Activated T-helper 1 cell treated with anti-CD3 and anti-CD28 coated beads, Interleukin-2, amount 50 U/mL, for 16 hours (primary cell): ENCODE results near the gene DERL3.

Experiments
- DNase-seq, 2 donors: peaks; one replicate each; pipeline ENCODE4 v3.0.0-alpha.2; 2020; ENCODE audit warnings: low read depth in 1 of 2, low spot score in 1 of 2

DERL3 gene

DNA sequence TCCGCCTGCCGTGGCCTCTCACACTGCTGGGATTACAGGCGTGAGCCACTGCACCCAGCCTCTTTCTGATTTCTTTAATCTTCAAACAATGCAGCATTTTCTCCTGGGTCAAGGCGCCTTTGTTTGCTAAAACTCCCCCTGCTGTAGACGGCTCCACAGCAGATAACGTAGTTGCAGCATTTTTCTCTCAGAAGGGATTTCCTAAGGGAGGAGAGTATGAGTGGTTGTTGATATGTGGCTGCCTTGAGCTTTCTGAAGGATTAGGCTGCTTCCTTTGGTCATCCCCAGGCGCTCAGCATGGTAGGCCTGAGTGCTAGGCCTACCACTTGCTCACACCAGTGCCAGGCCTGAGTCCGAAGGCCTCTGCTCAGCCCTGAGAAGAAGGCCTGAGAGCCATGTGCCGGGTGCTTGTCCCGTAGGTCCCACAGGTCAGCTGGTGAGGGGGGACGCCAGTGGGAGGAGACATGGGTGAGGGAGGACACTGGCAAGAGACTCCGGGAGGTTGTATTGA is 34.0 kb downstream of the DERL3 start:
- no peak for DNase-seq

DNA sequence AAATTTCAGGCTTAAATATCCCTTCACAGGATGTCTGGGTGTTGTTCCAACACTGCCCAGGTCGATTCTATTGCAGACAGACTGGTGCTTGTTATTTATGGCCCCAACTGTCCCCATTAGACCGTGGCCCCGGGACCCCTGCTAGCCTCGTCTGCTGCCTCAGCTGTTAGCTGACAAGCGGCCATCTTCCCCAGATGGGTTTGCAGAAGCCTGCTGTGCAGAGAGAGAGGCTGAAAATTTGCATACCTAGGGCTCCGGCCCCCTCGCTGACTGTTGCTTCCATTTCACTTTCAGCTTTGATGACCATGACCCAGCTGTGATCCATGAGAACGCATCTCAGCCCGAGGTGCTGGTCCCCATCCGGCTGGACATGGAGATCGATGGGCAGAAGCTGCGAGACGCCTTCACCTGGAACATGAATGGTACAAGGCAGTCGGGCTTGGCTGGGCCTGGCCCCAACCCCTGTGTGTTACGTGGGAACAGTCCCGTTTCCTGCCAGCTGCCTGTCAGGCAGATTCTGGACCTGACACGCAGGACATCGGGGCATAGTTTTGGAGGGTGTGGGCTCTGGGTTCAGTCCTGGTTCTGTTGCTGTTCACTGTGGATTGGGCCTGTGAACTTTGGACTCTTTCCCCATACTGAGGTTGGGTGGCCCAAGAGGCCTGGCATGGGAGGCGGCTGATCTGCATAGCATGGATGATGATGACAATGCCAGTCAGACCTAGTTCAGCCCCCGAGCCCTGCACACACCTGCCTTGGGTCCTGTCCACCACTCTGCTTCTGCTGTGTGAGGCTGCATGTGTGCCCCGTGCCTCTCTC is 35.6 kb downstream of the DERL3 start:
- DNase-seq = no peak

DNA sequence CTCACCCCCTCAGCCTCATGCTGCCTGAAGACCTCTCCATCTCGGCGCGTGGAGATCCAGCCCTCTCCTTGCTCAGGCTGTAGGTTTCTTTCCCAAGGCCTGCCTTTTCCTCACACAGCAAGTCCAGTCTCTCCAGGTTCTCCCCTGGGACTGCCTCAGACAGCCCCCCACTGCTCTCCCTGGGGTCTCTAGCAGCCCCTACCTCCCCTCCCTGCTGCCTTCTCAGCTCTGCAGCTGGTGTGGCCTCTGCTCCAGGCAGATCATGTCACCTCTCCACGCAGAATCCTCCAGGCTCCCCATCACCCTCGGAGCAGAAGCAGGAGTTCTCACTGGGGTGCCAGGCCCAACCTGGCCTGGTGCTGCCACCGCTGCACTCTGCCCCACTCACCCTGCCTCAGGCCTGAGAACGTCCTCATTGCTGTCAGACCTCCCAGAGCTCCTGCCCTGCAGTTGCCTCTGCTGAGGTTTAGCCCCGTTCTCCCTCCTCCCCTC is 36.9 kb downstream of the DERL3 start:
- no peak for DNase-seq

DNA sequence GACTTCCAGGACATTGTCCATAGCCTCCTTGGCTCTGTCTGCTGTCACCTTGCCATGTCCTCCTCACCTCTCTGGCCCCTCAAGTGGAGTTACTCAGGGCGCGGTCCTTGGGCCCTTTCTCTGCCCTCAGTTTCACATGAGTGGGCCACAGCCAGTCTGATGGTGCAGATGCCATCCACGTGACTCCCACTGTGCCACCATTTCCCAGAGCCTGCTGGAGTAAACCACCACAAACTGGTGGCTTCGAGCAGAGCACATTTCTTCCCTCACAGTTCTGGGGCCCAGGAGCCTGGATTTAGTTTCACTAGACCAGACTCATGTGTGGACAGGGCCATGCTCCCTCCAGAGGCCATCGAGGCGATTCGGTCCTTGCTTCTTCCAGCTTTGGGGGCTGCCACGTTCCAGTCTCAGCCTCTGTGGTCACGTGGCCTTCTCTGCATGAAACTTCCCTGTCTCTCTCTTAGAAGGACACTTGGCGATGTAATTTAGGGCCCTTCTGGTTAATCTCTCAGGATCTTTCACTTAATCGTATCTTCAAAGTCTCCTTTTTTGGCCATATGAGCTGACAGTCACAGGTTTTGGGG is 37.5 kb downstream of the DERL3 start:
- DNase-seq = no peak

DNA sequence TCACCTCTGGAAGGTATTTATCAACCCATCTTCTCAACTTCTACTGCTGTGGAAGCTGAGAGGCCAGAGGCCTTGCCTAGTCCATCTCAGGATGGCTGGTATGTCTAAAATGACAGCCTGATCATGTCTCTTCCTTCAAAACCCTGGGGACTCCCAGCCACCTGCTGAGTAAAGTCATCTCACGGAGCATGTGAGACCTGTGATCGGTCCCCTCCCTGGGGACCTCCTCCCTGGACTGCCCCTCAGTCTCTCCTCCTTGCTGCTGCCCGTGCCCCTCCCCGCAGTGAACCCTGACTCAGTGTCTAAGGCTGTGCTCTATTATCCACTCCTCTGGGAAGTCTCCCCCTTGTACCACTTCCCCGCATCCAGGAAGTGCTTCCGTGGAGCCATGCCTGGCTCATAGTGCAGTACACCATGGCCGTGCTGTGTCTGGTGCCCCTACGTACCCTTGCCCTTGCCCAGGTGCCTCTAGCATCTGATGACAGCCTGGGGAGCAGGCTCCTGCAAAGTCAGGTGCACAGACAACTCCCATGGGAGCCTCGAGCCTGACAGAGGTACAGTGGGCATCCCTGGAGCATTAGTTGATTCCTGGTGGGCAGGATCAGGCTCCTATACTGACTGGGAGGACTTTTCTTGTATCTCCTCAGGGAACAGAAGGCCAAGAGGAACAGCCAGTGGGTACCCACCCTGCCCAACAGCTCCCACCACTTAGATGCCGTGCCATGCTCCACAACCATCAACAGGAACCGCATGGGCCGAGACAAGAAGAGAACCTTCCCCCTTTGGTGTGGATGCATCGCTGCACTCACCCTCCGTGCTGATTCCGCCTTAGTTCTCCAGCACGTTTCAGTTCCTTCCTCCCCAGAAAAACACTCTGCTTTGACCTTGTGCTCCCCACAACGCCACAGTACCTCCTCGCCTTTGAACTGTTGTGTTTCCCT is 38.2 kb downstream of the DERL3 start:
- DNase-seq = no peak

DNA sequence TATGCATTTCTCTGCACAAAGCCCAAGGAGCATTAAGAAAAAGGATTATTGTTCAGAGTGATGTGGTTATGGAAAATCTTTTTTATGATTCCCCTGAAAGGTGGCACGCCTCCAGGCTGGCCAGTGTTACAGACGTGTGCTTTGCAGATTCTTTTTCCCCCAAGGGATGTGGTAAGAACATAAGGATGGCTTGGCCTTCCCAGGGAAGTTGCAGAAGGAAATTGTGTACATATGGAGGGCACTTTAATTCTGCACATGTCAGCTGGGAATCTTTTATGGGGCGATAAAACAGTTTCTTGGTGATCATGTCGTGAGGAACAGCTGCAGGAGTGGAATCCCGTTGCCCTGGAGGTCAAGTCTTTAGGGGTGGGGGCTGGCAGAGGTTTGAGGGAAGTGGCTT is 42.3 kb downstream of the DERL3 start:
- no peak for DNase-seq

DNA sequence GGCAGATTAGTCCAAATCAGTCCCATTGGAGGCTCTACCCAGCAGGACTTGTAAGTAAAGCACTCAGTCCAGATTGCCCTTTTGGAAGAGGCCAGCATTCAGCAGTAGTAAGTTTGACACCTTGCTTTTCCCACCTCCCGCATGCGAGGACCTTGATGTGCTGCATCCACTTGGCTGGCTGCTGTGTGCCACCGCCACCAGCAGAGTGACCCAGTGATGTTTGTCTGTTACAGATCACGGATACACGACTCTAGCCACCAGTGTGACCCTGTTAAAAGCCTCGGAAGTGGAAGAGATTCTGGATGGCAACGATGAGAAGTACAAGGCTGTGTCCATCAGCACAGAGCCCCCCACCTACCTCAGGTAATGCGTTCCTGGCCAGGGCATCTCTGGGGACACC is 45.5 kb downstream of the DERL3 start:
- DNase-seq = no peak

DNA sequence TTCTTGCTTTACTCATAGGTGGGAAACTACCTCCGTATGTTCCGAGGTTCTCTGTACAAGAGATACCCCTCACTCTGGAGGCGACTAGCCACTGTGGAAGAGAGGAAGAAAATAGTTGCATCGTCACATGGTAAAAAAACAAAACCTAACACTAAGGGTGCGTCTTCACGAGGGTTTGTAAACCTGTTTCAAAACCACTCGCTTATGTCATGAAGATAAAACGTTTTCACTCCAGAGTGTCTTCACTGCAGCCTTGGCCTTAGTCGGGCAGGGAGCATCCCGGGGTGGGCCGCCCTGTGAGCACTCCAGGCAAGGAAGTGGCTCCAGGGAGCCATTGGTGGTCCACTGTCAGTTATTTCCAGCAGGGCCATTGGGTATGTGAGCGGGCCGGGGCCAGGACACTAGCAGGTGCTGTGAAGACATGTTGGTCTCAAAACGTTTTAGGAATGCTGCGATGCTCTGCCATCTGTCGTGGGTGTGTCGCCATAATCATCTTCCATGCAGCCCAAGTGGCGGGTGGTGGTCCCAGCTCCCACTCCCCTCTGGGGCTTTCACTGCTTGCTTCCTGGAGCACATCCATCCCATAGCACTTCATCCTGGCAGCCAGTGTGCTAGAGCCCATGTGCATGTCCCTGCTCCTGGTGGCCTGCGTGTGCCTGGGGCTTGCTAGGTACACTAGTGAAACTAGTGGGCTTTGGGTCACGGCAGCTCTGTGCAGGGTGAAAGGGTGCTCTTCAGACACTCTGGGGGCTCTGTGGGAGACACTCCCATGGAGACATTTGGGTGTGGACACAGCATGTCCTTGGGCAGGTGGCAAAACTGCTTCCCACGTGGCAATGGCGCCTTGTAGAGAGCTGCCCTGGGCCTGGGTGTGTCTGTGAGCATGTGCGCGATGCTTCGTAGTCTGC is 46.8 kb downstream of the DERL3 start:
- DNase-seq = no peak

DNA sequence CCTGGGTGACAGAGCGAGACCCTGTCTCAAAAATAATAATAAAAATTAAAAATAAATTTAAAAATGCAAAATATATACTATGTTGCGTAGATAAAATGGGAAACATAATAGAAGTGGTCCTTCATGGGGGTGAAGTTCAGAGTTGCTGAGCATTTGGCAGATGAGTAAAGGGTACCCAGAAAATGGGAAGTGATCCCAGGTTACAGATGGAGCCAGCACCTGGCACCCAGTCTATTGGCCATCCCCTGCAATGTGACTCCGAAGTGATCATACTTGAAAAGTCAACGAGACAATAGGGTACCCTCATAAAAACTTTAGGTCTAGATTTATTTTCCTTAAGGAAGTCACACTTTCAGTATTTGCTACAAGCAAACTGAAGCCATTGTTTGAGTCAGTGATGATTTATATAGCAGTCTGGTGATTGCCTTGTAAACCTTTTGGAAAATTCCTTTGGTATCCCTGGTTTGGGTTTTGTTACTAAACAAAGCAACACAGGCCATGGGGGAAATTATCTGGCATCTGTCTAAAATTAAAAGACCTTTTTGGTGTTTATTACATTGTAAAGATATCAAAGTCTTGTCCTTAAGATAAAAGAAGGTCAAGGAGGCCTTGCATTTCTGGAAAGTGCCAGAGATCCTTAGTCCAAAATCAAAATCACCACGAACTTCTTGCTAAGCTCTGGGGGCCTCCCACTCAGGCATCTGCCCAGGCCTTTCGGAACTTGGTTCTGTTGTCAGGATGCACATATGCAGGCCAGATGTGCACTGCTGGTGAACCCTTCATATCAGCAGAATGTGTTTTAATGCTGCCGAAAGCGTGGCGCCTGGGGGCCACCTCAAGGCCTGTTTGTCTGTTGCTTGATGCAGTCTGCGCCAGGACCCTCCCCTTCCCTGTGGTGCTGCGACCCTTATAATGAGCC is 47.7 kb downstream of the DERL3 start:
- no peak for DNase-seq

DNA sequence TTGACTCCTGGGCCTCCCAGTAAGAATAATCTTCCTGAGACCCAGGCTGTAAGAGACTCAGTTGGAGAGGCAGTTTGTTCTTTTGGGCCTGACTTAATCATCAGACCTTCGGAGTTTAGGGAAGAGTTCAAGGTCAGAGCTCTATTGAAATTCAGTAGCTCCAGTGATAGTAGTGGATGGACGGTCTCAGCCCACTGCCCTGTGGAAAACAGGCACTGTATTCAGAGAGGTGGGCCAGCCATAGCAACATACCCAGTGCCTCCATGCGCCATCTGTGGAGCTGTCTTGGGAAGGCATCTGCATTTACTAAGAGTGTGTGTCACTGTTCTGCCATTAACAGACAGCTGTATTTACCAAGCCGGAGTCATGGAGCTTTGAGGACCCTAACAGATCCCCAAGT is 49.2 kb downstream of the DERL3 start:
- no peak for DNase-seq

DNA sequence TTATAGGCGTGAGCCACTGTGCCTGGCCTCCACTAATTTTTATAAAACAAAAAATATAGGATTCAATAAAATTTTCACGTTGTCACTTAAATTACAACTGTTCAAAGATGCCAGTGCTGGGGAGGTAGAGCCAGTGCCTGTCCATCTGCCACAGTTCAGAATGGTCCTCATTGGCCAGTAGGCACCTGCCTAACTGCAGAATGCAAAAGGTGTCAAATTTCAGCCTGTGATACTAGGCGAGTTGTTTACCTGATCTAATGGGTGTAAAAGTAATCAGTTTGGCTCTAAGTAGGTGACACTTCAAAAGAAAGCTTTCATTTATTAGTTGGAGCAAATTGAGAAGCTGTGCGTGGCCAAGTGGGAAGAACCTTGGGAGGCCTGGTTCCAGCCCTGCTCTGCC is 49.7 kb downstream of the DERL3 start:
- DNase-seq = no peak

DNA sequence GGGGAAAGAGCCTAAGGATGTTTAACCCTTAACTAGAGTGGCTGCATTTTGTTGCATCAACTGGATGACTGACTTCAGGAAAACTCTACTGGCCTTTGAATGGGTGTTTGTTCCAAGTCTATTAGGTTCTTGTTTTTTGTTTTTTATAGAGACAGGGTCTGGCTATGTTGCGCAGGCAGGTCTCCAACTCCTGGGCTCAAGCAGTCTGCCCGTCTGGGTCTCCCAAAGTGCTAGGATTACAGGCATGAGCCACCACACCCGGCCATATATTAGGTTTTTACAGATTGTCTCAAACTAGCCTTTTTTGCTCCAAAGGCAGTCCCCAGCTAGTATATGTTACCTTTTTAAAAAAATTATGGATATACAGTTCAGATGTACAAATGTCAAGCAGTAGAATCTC is 50.9 kb downstream of the DERL3 start:
- DNase-seq = no peak

DNA sequence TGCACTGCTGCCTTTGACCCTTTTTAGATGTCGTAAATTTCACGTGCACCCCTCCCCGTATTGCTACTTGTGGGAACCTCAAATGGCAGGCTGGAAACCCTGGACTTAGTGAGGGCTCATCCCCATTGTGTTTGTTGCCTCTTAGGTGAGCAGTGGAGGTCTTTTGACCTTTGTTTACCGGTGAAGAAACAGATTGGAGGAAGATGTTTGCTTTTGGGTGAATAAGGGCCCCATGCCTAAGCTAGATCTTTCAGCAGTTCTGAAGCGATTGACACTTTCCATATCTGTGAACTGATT is 51.3 kb downstream of the DERL3 start:
- no peak for DNase-seq

DNA sequence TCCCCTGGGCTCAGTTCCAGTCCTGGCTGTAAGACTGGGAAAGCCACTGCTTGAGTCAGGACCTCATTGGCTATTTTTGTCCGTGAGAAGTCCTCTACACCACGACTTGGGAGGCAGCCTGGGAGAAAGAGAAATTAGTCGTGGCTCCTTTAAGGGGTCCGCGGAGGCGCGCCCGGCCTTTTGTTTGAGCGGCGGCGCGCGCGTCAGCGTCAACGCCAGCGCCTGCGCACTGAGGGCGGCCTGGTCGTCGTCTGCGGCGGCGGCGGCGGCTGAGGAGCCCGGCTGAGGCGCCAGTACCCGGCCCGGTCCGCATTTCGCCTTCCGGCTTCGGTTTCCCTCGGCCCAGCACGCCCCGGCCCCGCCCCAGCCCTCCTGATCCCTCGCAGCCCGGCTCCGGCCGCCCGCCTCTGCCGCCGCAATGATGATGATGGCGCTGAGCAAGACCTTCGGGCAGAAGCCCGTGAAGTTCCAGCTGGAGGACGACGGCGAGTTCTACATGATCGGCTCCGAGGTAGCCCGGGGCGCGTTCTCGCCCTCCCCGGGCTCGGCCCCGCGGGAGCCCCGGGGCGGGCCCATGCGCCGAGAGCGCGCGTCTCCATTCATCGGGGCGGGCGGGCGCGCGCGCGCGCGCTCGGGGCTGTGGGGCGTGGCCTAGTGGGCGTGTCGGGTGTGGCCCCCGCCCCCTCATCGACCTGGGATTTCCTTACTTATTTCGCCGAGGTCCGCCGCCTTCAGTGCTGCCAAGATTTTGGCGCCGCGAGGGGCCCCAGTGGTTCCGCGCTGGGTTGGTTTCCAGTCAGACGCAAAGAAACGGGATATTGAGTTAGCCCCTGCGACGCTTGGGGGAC is 51.8 kb downstream of the DERL3 start, which contains the start of gene SMARCB1:
Gene SMARCB1, plus strand, starts transcription at position 215 of the 848 bp plus-strand sequence. Its CDS starts 204 bp downstream, at position 419.
- peak; percentile 75 to 85 for DNase-seq

DNA sequence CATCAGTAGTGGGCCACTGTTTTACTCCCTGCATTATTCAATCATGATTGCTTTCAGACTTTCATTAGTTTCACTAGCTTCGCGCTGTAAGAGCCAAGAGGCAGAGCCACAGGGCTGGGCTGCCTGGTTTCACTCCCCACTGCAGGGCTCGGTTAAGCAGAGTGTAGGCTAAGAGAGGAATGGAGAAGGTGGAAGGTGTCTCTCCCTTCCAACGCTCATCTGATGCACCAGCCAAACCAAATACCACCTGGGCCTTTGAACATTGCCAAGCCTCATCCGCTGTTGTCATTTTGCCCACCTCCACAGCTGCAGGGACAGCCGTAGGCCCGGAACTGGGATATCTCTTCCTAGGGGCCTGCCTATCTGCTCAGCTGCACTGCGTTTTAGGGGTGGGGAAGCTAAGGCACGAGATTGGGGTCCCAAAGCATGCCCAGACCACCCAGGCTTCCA is 52.5 kb downstream of the DERL3 start:
- DNase-seq = no peak
